ENCODE results near the gene ID3.

ID3 gene

DNA sequence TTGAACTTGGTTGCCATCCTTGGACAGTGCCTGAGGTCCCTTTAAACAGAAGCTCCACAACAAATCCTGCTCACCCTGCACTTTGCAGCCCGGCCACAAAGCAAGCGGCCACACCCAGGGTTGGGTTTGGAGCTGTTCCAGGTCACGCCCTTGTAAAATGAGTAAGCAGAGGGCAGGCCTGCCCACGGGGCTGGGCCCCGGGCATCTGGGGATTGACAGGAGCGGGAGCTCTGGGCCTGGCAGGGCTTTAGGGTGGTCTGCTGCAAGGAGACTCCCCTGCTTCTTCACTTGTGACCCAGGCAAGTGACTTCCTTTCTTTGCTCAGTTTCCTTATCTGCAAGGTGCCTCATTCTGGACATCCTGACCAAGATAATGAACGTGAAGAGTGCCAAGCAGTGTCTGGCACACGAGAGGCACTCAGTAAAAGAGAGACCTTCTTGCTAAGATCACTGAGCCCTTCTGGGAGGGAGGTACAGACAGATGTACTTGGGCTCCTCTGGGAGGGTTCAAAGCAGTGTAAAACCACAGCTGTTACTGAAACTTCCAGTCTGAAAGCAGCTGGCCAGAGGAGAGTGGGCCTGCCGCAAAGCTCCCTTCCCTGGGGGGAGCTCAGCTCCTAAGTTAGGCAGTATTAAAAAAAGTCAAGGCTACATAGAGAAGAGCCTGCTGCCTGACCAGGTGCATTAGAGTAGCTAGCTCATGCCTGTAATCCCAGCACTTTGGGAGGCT is 30.9 kb downstream of the ID3 start:
- POLR2A ChIA-PET = interaction anchor here (0.6 to 3.6 kb wide), 14 partner anchors 11 to 184 kb away, joined by 3 to 22 read pairs (median 6); partner anchors contain the start of genes ASAP3, HNRNPR, ID3 and RPL11
- H3K27ac ChIP-seq (ENCODE audit: extremely low read depth, low read depth, low read length) = peak overlapping the region; percentile 45
- peaks cover 0 to 30% of the 10 kb centered on the region in 2 experiments; a peak in 1 of 3 replicates for H3K36me3 ChIP-seq (ENCODE audit: control insufficient read depth in 2 of 2, insufficient read depth in 1 of 2, low read length in 2 of 2)
- no peak overlapping the region for H3K4me3 ChIP-seq (ENCODE audit: low read depth, low read length)
- CTCF ChIA-PET = interaction anchor here (0.5 to 4.5 kb wide), 9 partner anchors 11 to 520 kb away, joined by 3 to 36 read pairs (median 5); no protein-coding TSS in a partner anchor
- no peaks in the 10 kb centered on the region for H3K9me3 ChIP-seq (ENCODE audit: control insufficient read depth, insufficient read depth, low read depth, low read length)
- peaks cover 11% of the 10 kb centered on the region for H3K4me1 ChIP-seq (ENCODE audit: control insufficient read depth, insufficient read depth, low read length)
- TF ChIP-seq ZFHX2 (tag by site-specific recombination; conservative IDR thresholded peaks at IDR 0.05) (peak; percentile 63; the same call in 1 of the 2 replicates), ZNF341 (tag by site-specific recombination; IDR thresholded peaks at IDR 0.05; ENCODE audit: low read depth) (peak; percentile 88), RBAK (tag by site-specific recombination; IDR thresholded peaks at IDR 0.05) (no peak), SP2 (tag by site-specific recombination; IDR thresholded peaks at IDR 0.05) (peak; percentile 59), ZNF560 (tag by site-specific recombination; IDR thresholded peaks at IDR 0.05; ENCODE audit: borderline replicate concordance) (no peak), ZNF175 (tag by site-specific recombination; IDR thresholded peaks at IDR 0.05) (no peak), KLF10 (tag by site-specific recombination; IDR thresholded peaks at IDR 0.05) (peak; percentile 83), ZNF664 (tag by site-specific recombination; IDR thresholded peaks at IDR 0.05) (no peak), ZNF292 (tag by site-specific recombination; IDR thresholded peaks at IDR 0.05; ENCODE audit: borderline replicate concordance, low read depth) (no peak), ZNF366 (tag by site-specific recombination; conservative IDR thresholded peaks at IDR 0.05) (peak; percentile 41; the same call in 1 of the 2 replicates), ZNF121 (tag by site-specific recombination; IDR thresholded peaks at IDR 0.05) (no peak), ZNF37A (tag by site-specific recombination; IDR thresholded peaks at IDR 0.05) (no peak), ZNF19 (tag by site-specific recombination; IDR thresholded peaks at IDR 0.05; ENCODE audit: low read depth) (no peak), ZBTB1 (tag by site-specific recombination; IDR thresholded peaks at IDR 0.05) (no peak), ZNF354C (tag by site-specific recombination; IDR thresholded peaks at IDR 0.05; ENCODE audit: borderline replicate concordance, low read depth) (no peak), KLF16 (tag by site-specific recombination; IDR thresholded peaks at IDR 0.05) (no peak), ZNF777 (tag by site-specific recombination; IDR thresholded peaks at IDR 0.05; ENCODE audit: borderline replicate concordance) (no peak), ZNF426 (tag by site-specific recombination; IDR thresholded peaks at IDR 0.05) (no peak), ZNF184 (tag by site-specific recombination; IDR thresholded peaks at IDR 0.05) (no peak), ZNF555 (tag by site-specific recombination; conservative IDR thresholded peaks at IDR 0.05) (no peak)
- TF ChIP-seq, protein P1, sequence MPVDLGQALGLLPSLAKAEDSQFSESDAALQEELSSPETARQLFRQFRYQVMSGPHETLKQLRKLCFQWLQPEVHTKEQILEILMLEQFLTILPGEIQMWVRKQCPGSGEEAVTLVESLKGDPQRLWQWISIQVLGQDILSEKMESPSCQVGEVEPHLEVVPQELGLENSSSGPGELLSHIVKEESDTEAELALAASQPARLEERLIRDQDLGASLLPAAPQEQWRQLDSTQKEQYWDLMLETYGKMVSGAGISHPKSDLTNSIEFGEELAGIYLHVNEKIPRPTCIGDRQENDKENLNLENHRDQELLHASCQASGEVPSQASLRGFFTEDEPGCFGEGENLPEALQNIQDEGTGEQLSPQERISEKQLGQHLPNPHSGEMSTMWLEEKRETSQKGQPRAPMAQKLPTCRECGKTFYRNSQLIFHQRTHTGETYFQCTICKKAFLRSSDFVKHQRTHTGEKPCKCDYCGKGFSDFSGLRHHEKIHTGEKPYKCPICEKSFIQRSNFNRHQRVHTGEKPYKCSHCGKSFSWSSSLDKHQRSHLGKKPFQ (tag by site-specific recombination; IDR thresholded peaks at IDR 0.05) = no peak
- TF ChIP-seq, protein P2, sequence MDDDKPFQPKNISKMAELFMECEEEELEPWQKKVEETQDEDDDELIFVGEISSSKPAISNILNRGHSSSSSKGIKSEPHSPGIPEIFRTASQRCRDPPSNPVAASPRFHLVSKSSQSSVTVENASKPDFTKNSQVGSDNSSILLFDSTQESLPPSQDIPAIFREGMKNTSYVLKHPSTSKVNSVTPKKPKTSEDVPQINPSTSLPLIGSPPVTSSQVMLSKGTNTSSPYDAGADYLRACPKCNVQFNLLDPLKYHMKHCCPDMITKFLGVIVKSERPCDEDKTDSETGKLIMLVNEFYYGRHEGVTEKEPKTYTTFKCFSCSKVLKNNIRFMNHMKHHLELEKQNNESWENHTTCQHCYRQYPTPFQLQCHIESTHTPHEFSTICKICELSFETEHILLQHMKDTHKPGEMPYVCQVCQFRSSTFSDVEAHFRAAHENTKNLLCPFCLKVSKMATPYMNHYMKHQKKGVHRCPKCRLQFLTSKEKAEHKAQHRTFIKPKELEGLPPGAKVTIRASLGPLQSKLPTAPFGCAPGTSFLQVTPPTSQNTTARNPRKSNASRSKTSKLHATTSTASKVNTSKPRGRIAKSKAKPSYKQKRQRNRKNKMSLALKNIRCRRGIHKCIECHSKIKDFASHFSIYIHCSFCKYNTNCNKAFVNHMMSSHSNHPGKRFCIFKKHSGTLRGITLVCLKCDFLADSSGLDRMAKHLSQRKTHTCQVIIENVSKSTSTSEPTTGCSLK (tag by site-specific recombination; IDR thresholded peaks at IDR 0.05) = no peak
- TF ChIP-seq, protein P3, sequence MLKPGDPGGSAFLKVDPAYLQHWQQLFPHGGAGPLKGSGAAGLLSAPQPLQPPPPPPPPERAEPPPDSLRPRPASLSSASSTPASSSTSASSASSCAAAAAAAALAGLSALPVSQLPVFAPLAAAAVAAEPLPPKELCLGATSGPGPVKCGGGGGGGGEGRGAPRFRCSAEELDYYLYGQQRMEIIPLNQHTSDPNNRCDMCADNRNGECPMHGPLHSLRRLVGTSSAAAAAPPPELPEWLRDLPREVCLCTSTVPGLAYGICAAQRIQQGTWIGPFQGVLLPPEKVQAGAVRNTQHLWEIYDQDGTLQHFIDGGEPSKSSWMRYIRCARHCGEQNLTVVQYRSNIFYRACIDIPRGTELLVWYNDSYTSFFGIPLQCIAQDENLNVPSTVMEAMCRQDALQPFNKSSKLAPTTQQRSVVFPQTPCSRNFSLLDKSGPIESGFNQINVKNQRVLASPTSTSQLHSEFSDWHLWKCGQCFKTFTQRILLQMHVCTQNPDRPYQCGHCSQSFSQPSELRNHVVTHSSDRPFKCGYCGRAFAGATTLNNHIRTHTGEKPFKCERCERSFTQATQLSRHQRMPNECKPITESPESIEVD (tag by site-specific recombination; IDR thresholded peaks at IDR 0.05) = no peak
- TF ChIP-seq, protein P4, sequence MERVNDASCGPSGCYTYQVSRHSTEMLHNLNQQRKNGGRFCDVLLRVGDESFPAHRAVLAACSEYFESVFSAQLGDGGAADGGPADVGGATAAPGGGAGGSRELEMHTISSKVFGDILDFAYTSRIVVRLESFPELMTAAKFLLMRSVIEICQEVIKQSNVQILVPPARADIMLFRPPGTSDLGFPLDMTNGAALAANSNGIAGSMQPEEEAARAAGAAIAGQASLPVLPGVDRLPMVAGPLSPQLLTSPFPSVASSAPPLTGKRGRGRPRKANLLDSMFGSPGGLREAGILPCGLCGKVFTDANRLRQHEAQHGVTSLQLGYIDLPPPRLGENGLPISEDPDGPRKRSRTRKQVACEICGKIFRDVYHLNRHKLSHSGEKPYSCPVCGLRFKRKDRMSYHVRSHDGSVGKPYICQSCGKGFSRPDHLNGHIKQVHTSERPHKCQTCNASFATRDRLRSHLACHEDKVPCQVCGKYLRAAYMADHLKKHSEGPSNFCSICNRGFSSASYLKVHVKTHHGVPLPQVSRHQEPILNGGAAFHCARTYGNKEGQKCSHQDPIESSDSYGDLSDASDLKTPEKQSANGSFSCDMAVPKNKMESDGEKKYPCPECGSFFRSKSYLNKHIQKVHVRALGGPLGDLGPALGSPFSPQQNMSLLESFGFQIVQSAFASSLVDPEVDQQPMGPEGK (tag by site-specific recombination; IDR thresholded peaks at IDR 0.05) = peak; percentile 45; the same call in 1 of the 2 replicates
- TF ChIP-seq, protein P5, sequence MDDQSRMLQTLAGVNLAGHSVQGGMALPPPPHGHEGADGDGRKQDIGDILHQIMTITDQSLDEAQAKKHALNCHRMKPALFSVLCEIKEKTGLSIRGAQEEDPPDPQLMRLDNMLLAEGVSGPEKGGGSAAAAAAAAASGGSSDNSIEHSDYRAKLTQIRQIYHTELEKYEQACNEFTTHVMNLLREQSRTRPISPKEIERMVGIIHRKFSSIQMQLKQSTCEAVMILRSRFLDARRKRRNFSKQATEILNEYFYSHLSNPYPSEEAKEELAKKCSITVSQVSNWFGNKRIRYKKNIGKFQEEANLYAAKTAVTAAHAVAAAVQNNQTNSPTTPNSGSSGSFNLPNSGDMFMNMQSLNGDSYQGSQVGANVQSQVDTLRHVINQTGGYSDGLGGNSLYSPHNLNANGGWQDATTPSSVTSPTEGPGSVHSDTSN (CRISPR knock-in tag; IDR thresholded peaks at IDR 0.05) = no peak
- TF ChIP-seq, protein P6, sequence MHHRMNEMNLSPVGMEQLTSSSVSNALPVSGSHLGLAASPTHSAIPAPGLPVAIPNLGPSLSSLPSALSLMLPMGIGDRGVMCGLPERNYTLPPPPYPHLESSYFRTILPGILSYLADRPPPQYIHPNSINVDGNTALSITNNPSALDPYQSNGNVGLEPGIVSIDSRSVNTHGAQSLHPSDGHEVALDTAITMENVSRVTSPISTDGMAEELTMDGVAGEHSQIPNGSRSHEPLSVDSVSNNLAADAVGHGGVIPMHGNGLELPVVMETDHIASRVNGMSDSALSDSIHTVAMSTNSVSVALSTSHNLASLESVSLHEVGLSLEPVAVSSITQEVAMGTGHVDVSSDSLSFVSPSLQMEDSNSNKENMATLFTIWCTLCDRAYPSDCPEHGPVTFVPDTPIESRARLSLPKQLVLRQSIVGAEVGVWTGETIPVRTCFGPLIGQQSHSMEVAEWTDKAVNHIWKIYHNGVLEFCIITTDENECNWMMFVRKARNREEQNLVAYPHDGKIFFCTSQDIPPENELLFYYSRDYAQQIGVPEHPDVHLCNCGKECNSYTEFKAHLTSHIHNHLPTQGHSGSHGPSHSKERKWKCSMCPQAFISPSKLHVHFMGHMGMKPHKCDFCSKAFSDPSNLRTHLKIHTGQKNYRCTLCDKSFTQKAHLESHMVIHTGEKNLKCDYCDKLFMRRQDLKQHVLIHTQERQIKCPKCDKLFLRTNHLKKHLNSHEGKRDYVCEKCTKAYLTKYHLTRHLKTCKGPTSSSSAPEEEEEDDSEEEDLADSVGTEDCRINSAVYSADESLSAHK (tag by site-specific recombination; IDR thresholded peaks at IDR 0.05) = no peak

All from HEK293 (cell line).